DOHH2 (cell line): ENCODE measurements around the gene RIMBP2.

Source experiments
- H3F3A ChIP-seq: fragments of 200-600 bp; sonication (generic), shearing (Covaris generic); 2 replicates; pipeline ENCODE4 v1.6.0; 2016; ENCODE audit warnings: antibody characterized with exemption, mild to moderate bottlenecking; ENCODE audit not compliant: control insufficient read depth, insufficient read depth
- H3K27ac ChIP-seq: fragments of 200-600 bp; sonication (generic); 2 replicates; pipeline ENCODE4 v1.5.1; 2014; ENCODE audit warnings: low read depth, mild to moderate bottlenecking, low read length, moderate library complexity
- H3K27me3 ChIP-seq: fragments of 200-600 bp; sonication (generic); 2 replicates; pipeline ENCODE4 v1.6.1; 2014; ENCODE audit warnings: mild to moderate bottlenecking, low read length, mixed read lengths; ENCODE audit not compliant: control insufficient read depth
- H3K36me3 ChIP-seq: fragments of 200-600 bp; sonication (generic); 2 replicates; pipeline ENCODE4 v1.6.1; 2014; ENCODE audit warnings: mild to moderate bottlenecking, low read length, moderate library complexity, mixed read lengths; ENCODE audit not compliant: control insufficient read depth
- H3K4me1 ChIP-seq: fragments of 200-600 bp; sonication (generic); 2 replicates; pipeline ENCODE4 v1.6.1; 2014; ENCODE audit warnings: mild to moderate bottlenecking, low read length, mixed read lengths; ENCODE audit not compliant: control insufficient read depth
- H3K4me2 ChIP-seq: fragments of 200-600 bp; sonication (generic); 2 replicates; pipeline ENCODE4 v1.6.0; 2014; ENCODE audit warnings: mild to moderate bottlenecking, low read length, moderate library complexity
- H3K4me3 ChIP-seq: fragments of 200-600 bp; sonication (generic); 2 replicates; pipeline ENCODE4 v1.5.1; 2014; ENCODE audit warnings: mild to moderate bottlenecking, low read length, mixed read lengths
- H3K79me2 ChIP-seq: fragments of 200-600 bp; sonication (generic); 2 replicates; pipeline ENCODE4 v1.6.1; 2014; ENCODE audit warnings: mild to moderate bottlenecking, low read length, mixed read lengths; ENCODE audit not compliant: control insufficient read depth
- H3K9me2 ChIP-seq: fragments of 200-600 bp; sonication (generic); replicated peaks from 2 replicates; pipeline ENCODE4 v1.6.1; 2014; ENCODE audit warnings: mild to moderate bottlenecking, low read length, mixed read lengths; ENCODE audit not compliant: control insufficient read depth
- H3K9me3 ChIP-seq: fragments of 200-600 bp; sonication (generic); 2 replicates; pipeline ENCODE4 v1.6.1; 2014; ENCODE audit warnings: antibody characterized with exemption, low read length, mixed read lengths; ENCODE audit not compliant: control insufficient read depth, insufficient read depth
- H4K20me1 ChIP-seq: fragments of 200-600 bp; sonication (generic); 2 replicates; pipeline ENCODE4 v1.6.0; 2014; ENCODE audit warnings: low read depth, mild to moderate bottlenecking, antibody characterized with exemption, low read length, moderate library complexity; ENCODE audit not compliant: control insufficient read depth, insufficient read depth
- EZH2phosphoT487 ChIP-seq: fragments of 200-600 bp; sonication (generic); IDR thresholded peaks from 2 replicates; pipeline ENCODE4 v1.6.1; 2017; ENCODE audit warnings: borderline replicate concordance, mild to moderate bottlenecking, antibody characterized with exemption, low read length, moderate library complexity, mixed read lengths
- TF ChIP-seq, protein P1 (sequence below): fragments of 200-600 bp; sonication (generic); IDR thresholded peaks from one replicate; pipeline ENCODE4 v1.5.1; 2014; ENCODE audit warnings: antibody characterized with exemption, mild to moderate bottlenecking, low read depth, low read length; ENCODE audit not compliant: poor library complexity, severe bottlenecking

The RIMBP2 gene

DNA sequence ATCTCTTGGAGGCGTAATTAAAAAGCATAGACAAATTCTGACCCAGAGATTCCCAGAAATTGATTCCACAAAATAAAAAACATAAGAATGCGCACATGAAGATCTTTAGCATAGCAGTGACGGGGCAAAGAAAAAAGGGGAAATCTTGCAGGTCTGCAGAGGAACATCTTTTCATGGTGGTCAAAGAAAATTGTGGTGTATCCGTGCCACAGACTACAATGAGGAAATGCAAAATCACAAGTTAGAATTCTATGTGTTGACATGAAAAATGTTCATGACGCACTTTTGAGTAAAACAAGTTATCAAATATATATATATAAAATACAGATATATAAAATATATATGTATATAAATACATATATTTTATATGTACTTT is 101.6 kb downstream of the RIMBP2 start:
- Histone ChIP-seq H4K20me1 (no peaks in the 10 kb centered on the region), H3K9me3 (no peaks in the 10 kb centered on the region), H3F3A (no peaks in the 10 kb centered on the region), H3K27ac (no peak overlapping the region), H3K79me2 (no peaks in the 10 kb centered on the region), H3K4me1 (no peaks in the 10 kb centered on the region), H3K9me2 (no peaks in the 10 kb centered on the region), H3K27me3 (no peaks in the 10 kb centered on the region), H3K4me3 (no peak overlapping the region), H3K4me2 (no peak overlapping the region), H3K36me3 (no peaks in the 10 kb centered on the region)
- no peak for TF ChIP-seq EZH2phosphoT487
- TF ChIP-seq, protein P1, sequence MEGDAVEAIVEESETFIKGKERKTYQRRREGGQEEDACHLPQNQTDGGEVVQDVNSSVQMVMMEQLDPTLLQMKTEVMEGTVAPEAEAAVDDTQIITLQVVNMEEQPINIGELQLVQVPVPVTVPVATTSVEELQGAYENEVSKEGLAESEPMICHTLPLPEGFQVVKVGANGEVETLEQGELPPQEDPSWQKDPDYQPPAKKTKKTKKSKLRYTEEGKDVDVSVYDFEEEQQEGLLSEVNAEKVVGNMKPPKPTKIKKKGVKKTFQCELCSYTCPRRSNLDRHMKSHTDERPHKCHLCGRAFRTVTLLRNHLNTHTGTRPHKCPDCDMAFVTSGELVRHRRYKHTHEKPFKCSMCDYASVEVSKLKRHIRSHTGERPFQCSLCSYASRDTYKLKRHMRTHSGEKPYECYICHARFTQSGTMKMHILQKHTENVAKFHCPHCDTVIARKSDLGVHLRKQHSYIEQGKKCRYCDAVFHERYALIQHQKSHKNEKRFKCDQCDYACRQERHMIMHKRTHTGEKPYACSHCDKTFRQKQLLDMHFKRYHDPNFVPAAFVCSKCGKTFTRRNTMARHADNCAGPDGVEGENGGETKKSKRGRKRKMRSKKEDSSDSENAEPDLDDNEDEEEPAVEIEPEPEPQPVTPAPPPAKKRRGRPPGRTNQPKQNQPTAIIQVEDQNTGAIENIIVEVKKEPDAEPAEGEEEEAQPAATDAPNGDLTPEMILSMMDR, result no peak

DNA sequence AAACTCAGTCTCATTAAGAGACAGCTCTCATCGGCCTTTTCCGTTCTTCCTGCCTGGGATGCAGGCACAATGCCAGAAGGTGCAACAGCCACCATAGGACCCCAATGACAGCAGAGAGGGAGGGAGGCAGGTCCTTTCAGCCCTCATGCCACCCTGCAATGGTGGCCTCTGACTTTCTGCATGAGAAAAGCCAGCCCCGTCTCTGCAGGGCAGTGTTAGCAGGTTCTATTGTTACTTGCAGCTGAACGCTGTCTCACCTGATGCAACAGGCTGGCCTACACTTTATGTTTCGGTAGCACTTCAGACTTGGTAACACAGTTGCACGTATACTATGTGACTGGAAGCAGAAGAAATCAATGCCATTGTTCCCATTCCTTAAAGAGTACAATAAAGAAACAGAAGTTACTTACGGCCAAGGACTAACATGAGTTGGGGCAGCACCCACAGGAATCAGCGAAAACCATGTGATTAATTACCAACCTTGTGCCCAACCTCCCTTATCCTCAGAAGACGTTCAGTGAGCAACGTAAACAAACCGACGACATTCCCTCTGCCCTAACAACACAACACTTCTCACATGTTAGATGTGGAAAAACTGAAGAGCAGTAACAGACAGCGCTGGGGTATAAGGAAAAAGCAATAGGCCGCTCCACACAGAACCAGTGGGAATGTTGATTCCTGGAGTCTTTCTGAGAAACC is 102.1 kb downstream of the RIMBP2 start:
- Histone ChIP-seq H3K9me3 (no peaks in the 10 kb centered on the region), H3K36me3 (no peaks in the 10 kb centered on the region), H4K20me1 (no peaks in the 10 kb centered on the region), H3K4me3 (no peak overlapping the region), H3K4me2 (no peak overlapping the region), H3F3A (no peaks in the 10 kb centered on the region), H3K79me2 (no peaks in the 10 kb centered on the region), H3K4me1 (no peaks in the 10 kb centered on the region), H3K27ac (no peak overlapping the region), H3K27me3 (no peaks in the 10 kb centered on the region), H3K9me2 (no peaks in the 10 kb centered on the region)
- TF ChIP-seq, protein P1, result no peak
- no peak for TF ChIP-seq EZH2phosphoT487

DNA sequence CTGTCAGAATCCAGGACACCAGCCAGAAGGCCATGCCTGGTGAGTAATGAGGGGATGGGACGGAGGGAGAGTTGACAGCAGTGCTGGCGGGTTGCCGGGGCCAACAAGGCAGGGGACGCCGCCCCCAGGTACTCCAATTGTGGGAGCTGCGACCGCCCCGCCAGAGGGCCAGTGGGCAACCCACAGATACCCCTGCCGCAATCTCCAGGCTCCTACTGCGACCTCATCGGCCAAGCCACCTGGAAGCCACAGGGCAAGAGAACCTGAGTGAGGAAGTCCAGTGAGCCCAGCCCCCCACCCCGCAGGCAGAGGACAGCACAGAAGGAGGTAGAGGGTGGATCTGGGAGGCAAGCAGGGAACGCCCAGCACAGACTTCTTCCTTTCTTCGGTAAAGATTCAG is 103.0 kb downstream of the RIMBP2 start:
- Histone ChIP-seq H3F3A (no peaks in the 10 kb centered on the region), H3K4me2 (no peak overlapping the region), H3K4me1 (no peaks in the 10 kb centered on the region), H4K20me1 (no peaks in the 10 kb centered on the region), H3K27ac (no peak overlapping the region), H3K9me3 (no peaks in the 10 kb centered on the region), H3K36me3 (no peaks in the 10 kb centered on the region), H3K27me3 (no peaks in the 10 kb centered on the region), H3K79me2 (no peaks in the 10 kb centered on the region), H3K9me2 (no peaks in the 10 kb centered on the region), H3K4me3 (no peak overlapping the region)
- TF ChIP-seq, protein P1, result no peak
- no peak for TF ChIP-seq EZH2phosphoT487
